Testis (tissue), 3 donors: Measurements from ENCODE around the gene CAV3. TPM values are rescaled to one million over a fixed set of nuclear protein-coding genes. Genes with fewer than 3 reads are reported as not detected.

ENCODE experiments used
- polyA plus RNA-seq: library from polyadenylated mRNA; stranded (reverse); fragments of 350-450 nt; fragmentation: Illumina TruSeq; extraction: RNeasy Lipid Tissue Mini Kit (QIAGEN cat#74804); gene quantifications from one replicate; pipeline ENCODE4 v1.2.3, GENCODE V29; 2014; ENCODE audit warnings: low read depth, low replicate concordance; ENCODE audit not compliant: insufficient read depth
- total RNA-seq, 2 donors: library from RNA; depleted of rRNA; stranded (reverse); fragments of >200 nt; gene quantifications; one replicate each; pipeline ENCODE4 v1.2.3, GENCODE V29; 2016

Gene CAV3
- total and polyA plus RNA-seq, 3 donors from 2014 or later: 1.3 TPM; not detected in 2

Other genes with a start within 250 kb of the CAV3 start
- gene LMCD1, start 232.0 kb upstream of the CAV3 start, total RNA-seq: 100 to 1,000 TPM in 1 of 2 donors, 10 to 100 TPM in 1; 47.9 to 103 TPM
- gene LMCD1, start 232.0 kb upstream of the CAV3 start, polyA plus RNA-seq: 53.3 TPM
- 10 to 100 TPM in 1 of 2 donors, 1 to 10 TPM in 1; 9.8 to 15.0 TPM for gene SSUH2, start 89.0 kb upstream of the CAV3 start, total RNA-seq
- 28.9 TPM for gene SSUH2, start 89.0 kb upstream of the CAV3 start, polyA plus RNA-seq
- 1 to 10 TPM; 1.8 to 4.2 TPM for gene OXTR, start 35.8 kb downstream of the CAV3 start, total RNA-seq
- 0.58 TPM for gene OXTR, start 35.8 kb downstream of the CAV3 start, polyA plus RNA-seq
- 10 to 100 TPM; 18.8 to 27.0 TPM for gene RAD18, start 229.7 kb downstream of the CAV3 start, total RNA-seq
- 7.6 TPM for gene RAD18, start 229.7 kb downstream of the CAV3 start, polyA plus RNA-seq